ENCODE measurements around the gene USPL1. TPM values are rescaled to one million over a fixed set of nuclear protein-coding genes. Genes with fewer than 3 reads are reported as not detected.
A peak's percentile ranks its signal among the peaks of the same experiment; 100 is the strongest.
"Not testable (repeated sequence)": the region's sequence is repeated elsewhere in the genome, so short reads cannot be mapped to it uniquely, and the experiment has no call there.

Gene USPL1
- total RNA-seq = 10 to 100 TPM in 1 of 2 donors, 1 to 10 TPM in 1; 9.4 to 10.3 TPM
- long read RNA-seq, partial matches to known transcripts = 0 of 1 reads
- long read RNA-seq, other reads (novel, unspliced or antisense) = 1 of 1 reads

- DNase-seq (peak; percentile 98), ATAC-seq (peak; percentile 89)
- intact Hi-C loops (cut with DNase I, micrococcal nuclease) = loop anchor here in 1 of 2 donors (10.0 kb wide), 1 partner anchor 153 kb away; the partner anchor contains the start of gene HMGB1
Measured at GRCh38 chr13:30617315-30618185, at the start of gene USPL1. USPL1 (plus strand) TSS chr13:30617920; CDS start chr13:30621141, 3,221 bp downstream.

GRCh38 chr13:30569901-30570576, 47.7 kb upstream of the USPL1 start:
- intact Hi-C loops (cut with DNase I, micrococcal nuclease) = loop anchor here in 1 of 2 donors (10.0 kb wide), 1 partner anchor 105 kb away; the partner anchor contains the start of gene HMGB1
- DNase-seq = peak in 1 of 2 donors; percentile 6
- no peak for ATAC-seq

GRCh38 chr13:30570691-30571090, 47.0 kb upstream of the USPL1 start:
- ATAC-seq = no peak
- no peak for DNase-seq
- intact Hi-C loops (cut with DNase I, micrococcal nuclease) = loop anchor here in 1 of 2 donors (10.0 kb wide), 1 partner anchor 106 kb away; the partner anchor contains the start of gene HMGB1

- ATAC-seq (peak; percentile 75), DNase-seq (no peak)
- intact Hi-C loops (cut with DNase I, micrococcal nuclease) = loop anchor here in 1 of 2 donors (10.0 kb wide), 1 partner anchor 108 kb away; the partner anchor contains the start of gene HMGB1
Measured at GRCh38 chr13:30572859-30573275, 44.9 kb upstream of the USPL1 start.

- ATAC-seq (no peak), DNase-seq (no peak)
- intact Hi-C loops (cut with DNase I, micrococcal nuclease) = loop anchor here in 1 of 2 donors (10.0 kb wide), 1 partner anchor 112 kb away; the partner anchor contains the start of gene HMGB1
Measured at GRCh38 chr13:30576528-30576927, 41.2 kb upstream of the USPL1 start.

- DNase-seq = peak in 1 of 2 donors; percentile 7
- no peak for ATAC-seq
- intact Hi-C loops (cut with DNase I, micrococcal nuclease) = loop anchor here in 1 of 2 donors (10.0 kb wide), 1 partner anchor 113 kb away; the partner anchor contains the start of gene HMGB1
Measured at GRCh38 chr13:30577401-30577852, 40.3 kb upstream of the USPL1 start.

GRCh38 chr13:30580852-30581502, 36.7 kb upstream of the USPL1 start:
- no peak for DNase-seq

GRCh38 chr13:30581582-30581981, 36.1 kb upstream of the USPL1 start:
- ATAC-seq (no peak), DNase-seq (no peak)
- intact Hi-C loops (cut with DNase I, micrococcal nuclease) = no loop called here

More at GRCh38 chr13:30580852-30581502, 36.7 kb upstream of the USPL1 start:
- intact Hi-C loops (cut with DNase I, micrococcal nuclease) = no loop called here
- no peak for ATAC-seq

- ATAC-seq (no peak), DNase-seq (no peak)
- intact Hi-C loops (cut with DNase I, micrococcal nuclease) = no loop called here
Measured at GRCh38 chr13:30584051-30584731, 33.5 kb upstream of the USPL1 start.

GRCh38 chr13:30585748-30586262, 31.9 kb upstream of the USPL1 start:
- no peak for DNase-seq
- no peak for ATAC-seq
- intact Hi-C loops (cut with DNase I, micrococcal nuclease) = no loop called here

- no peak for ATAC-seq
- no peak for DNase-seq
- intact Hi-C loops (cut with DNase I, micrococcal nuclease) = no loop called here
Measured at GRCh38 chr13:30587231-30587630, 30.5 kb upstream of the USPL1 start.

- intact Hi-C loops (cut with DNase I, micrococcal nuclease) = no loop called here
- DNase-seq (no peak), ATAC-seq (no peak)
Measured at GRCh38 chr13:30587739-30588138, 30.0 kb upstream of the USPL1 start.

- intact Hi-C loops (cut with DNase I, micrococcal nuclease) = no loop called here
- DNase-seq (no peak), ATAC-seq (no peak)
Measured at GRCh38 chr13:30593001-30593400, 24.7 kb upstream of the USPL1 start.

- DNase-seq (no peak), ATAC-seq (no peak)
- intact Hi-C loops (cut with DNase I, micrococcal nuclease) = no loop called here
Measured at GRCh38 chr13:30600496-30600895, 17.2 kb upstream of the USPL1 start.

GRCh38 chr13:30601836-30602235, 15.9 kb upstream of the USPL1 start:
- intact Hi-C loops (cut with DNase I, micrococcal nuclease) = no loop called here
- DNase-seq (no peak), ATAC-seq (no peak)

- ATAC-seq = peak; percentile 70
- DNase-seq = no peak
- intact Hi-C loops (cut with DNase I, micrococcal nuclease) = no loop called here
Measured at GRCh38 chr13:30605052-30605451, 12.7 kb upstream of the USPL1 start.

- ATAC-seq; DNase-seq; intact Hi-C loops (cut with DNase I, micrococcal nuclease): not testable (repeated sequence)
Measured at GRCh38 chr13:30607186-30607585, 10.5 kb upstream of the USPL1 start.

- DNase-seq = peak; percentile 16 to 34
- intact Hi-C loops (cut with DNase I, micrococcal nuclease) = no loop called here
- ATAC-seq = peak; percentile 34
Measured at GRCh38 chr13:30607908-30608307, 9.8 kb upstream of the USPL1 start.

Data from left colon (tissue), 2 donors.